ENCODE results near the gene COL1A1.

DNA sequence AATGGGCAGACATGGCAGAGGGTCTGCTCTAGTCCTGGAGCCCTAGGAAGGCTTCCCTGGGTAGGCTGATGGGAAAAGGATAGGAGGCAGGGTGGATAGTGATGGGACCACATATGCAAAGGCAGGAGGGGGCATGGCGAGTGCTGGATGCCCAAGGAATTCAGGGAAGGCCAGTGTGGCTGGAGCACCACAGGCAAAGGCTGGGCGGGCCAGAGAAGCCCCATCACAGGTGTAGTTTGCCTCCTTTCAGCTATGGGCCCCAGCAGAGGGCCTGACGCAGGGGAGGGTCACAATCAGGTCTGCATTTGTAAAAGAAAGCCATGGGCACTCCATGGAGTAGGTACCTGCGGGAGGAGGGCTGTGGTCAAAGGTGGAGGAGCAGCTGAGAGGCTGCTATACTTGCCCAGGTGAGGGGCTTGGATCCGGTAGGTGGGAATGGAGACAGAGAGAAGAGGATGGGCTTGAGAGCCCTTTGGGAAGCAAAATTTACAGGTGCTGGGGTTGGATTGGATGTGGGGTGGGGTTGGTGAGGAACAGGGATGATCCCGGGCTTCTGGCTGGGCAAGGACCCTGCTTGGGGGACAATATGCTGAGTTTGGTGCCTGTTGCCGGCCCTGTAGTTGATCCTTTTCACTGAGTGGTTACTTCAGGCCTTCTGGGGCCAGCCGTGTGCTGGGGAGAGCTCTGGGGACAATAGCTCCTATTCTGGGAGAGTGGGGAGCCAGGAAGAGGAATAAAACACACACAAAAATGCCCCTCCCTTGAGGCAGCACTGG is 6.5 kb upstream of the COL1A1 start:
- TF ChIP-seq, protein P1, sequence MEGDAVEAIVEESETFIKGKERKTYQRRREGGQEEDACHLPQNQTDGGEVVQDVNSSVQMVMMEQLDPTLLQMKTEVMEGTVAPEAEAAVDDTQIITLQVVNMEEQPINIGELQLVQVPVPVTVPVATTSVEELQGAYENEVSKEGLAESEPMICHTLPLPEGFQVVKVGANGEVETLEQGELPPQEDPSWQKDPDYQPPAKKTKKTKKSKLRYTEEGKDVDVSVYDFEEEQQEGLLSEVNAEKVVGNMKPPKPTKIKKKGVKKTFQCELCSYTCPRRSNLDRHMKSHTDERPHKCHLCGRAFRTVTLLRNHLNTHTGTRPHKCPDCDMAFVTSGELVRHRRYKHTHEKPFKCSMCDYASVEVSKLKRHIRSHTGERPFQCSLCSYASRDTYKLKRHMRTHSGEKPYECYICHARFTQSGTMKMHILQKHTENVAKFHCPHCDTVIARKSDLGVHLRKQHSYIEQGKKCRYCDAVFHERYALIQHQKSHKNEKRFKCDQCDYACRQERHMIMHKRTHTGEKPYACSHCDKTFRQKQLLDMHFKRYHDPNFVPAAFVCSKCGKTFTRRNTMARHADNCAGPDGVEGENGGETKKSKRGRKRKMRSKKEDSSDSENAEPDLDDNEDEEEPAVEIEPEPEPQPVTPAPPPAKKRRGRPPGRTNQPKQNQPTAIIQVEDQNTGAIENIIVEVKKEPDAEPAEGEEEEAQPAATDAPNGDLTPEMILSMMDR (IDR thresholded peaks at IDR 0.05; ENCODE audit: low read length) = no peak
- no peak for TF ChIP-seq EZH2 (optimal IDR thresholded peaks at IDR 0.05; ENCODE audit: low read depth, low read length)
- TF ChIP-seq EZH2phosphoT487 (IDR thresholded peaks at IDR 0.05; ENCODE audit: low read length) = no peak
